Measurements from ENCODE around the gene SLC4A7.
"Not testable (repeated sequence)": the region's sequence is repeated elsewhere in the genome, so short reads cannot be mapped to it uniquely, and the experiment has no call there.

The SLC4A7 gene

DNA sequence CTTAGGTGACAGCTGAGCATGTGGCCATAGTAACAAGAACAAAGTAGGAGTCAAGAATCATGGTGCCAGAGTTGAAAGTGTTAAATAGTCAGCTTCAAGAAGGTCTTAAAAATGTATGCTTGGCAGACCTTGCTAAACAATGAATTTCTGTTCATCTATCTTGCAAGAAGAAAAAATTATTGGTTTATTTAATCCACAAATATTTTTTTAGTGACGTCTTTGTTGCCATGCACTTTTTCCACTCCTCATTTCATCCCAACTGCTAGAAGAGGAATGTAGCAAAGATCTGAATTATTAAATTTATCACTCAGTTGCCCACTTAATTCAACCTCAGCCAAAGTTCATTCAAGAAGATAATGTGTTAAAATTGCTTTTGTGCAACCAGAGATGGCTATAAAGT is 3.2 kb upstream of the SLC4A7 start:
- no peak for DNase-seq (ENCODE audit: low spot score)

DNA sequence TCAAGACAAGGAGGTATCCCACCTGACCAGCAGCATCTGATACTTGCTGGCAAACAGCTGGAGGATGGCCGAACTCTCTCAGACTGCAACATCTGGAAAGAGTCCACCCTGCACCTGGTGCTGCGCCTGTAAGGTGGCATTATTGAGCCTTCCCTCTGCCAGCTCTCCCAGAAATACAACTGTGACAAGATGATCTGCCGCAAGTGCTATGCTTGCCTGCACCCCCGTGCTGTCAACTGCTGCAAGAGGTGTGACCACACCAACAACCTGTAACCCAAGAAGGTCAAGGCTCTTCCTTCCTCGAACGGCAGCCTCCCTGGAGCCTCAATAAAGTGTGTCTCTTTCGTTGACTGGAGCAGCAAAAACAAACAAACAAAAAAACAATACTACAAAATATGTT is 2.2 kb upstream of the SLC4A7 start:
- no peak for DNase-seq (ENCODE audit: low spot score)

DNA sequence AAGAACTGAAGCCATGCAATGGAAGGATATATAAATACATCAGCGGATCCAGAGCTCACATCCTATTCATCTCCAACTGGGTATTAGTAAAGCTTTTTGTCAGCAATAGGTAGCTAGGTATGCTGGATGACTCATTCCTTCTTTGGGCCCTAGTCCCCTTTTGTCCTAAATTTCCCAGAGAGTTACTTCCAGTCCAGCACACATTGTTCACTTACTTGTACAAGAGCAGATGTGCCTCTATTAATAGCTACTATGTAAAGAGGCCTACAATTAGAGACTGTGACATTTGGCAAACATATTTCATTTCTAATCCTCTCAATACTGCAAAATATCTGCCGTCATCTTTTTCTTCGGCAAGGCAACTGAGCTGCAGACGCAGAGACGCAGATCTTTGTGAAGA is 1.7 kb upstream of the SLC4A7 start:
- DNase-seq (ENCODE audit: low spot score) = no peak

DNA sequence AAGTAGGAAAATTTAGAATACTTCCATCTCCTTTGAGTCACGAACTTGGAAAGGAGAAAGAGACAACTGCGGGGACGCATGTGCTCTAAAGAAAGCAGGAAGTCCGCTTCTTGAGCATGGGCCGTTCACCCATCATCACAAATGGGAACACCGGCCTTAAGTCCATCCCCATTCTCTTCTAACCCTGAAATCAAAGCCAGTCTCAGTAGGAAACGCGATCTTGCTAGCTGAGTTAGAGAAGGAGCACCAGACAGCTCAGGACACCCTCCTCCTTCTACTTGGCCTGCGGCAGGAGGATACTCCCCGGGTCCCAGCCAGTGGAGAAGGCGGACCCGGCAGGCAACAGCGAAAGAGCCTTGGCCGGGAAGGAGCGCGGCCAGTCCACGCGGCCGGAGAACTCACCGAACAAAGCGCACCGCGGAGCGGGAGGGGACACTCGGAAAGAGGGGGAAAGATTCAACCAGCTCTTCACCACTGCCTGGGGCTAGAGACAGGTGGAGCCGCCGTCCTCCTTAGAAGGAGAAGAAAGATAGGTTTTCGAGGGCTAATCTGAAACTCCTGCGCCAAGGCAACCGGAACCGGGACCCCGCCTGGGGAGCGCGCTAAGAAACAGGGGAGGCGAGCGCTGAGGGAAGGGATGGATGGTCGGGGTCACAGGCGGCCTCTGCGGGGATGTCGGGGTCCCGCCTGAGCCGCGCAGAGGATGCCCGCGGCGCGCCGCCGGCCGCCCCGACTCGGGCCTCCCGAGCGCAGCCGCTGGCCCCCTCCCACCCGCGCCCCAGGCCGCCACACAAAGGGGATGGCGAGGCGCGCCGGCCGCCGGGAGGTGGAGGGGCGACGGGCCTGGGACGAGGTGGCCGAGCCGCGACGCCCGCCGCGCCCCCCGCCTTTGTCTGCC is 818 bp downstream of the SLC4A7 start:
- DNase-seq (ENCODE audit: low spot score) = no peak

DNA sequence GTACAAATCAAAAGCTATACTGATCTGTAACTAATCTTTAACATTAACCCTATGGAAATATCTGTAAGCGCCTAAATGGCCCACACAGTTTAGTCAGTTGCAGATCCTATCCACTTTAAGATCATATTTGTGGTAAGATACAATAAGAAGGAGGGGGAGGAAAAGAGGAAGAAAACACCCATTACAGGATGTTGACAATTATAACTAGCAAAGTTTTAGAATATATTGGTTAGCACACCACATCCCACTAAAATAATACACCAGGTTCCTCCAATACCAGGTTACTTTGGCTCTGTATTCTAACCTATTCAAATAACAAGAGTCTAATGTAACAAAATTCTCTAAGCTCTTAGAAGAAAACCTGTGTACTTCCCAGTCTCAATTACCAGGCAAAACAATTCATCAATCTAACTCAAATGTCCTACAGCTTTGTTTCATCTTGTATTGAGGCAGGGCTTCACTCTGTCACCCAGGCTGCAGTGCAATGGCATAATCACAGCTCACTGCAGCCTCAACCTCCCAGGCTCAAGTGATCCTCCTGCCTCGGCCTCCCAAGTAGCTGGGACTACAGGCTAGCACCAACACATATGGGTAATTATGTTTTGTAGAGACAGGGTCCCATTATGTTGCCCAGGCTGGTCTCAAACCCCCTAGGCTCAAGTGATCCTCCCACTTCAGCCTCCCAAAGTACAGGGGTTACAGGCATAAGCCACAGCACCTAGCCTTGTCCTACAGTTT is 4.2 kb downstream of the SLC4A7 start:
- no peak for DNase-seq (ENCODE audit: low spot score)

DNA sequence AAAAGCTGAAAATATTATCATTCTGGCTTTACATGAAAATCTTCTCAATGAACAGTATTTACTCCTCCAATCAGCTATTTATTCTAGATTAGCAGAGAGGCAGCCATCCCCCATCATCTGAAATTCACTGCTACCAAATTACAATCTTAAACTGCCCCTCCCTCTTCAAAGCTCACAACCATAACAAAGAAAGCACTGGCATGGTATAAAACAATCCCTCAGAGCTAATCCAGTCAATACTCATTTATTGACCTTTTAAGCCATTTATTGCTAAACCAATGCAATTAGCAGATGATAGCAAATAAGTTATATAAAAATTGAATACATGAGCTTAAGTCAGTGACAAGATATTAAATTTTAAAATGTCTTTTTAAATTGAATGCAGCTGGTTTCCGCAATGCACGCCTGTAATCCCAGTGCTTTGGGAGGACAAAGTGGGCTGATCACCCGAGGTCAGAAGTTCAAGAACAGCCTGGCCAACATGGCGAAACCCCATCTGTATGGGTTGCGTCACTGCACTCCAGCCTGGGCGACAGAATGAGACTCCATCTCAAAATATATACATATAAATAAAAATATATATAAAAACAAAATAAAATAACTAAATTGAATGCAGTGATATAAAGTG is 12.1 kb downstream of the SLC4A7 start:
- DNase-seq (ENCODE audit: low spot score) = no peak

DNA sequence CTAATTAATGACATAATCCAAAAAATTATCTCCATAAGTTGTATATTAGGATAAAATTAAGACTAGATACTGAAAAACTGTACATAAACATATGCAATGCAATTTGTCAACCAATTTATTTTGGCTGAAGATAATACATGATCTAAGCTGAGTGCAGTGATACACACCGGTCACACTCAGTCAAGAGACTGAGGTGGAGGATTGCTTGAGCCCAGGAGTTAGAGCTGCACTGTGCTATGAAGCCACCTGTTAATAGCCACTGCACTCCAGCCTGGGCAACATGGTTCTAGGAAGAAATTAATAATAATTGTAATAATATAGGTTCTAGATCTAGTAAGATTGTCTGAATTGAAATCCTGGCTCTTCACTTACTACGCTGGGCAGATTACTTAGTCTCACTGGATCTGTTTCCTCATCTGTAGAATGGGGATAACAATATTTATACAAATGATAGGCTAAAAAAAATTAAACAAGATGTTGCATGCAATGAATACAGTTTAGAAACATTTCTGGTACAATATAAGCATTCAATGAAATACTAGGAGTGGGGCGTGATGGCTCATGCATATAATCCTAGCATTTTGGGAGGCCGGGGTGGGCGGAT is 15.8 kb downstream of the SLC4A7 start:
- no peak for DNase-seq (ENCODE audit: low spot score)

DNA sequence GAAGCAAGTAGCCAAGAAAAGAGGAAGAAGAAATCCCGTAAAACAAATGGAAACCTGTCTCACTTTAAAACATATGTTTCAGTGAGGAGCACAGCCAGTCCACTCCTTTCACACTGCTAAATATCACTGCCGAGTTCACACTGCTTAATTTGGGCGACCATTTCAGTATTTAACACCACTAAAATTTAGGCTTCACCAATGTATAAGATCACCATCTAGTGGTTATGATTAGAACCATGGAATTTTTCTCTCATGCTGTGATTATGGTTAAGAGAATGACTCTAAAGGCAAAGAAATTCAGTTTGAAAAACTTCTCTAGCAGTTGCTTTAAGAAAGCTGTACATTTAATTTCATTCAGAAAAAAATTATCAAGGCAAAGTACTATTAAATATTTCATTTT is 16.6 kb downstream of the SLC4A7 start:
- no peak for DNase-seq (ENCODE audit: low spot score)

DNA sequence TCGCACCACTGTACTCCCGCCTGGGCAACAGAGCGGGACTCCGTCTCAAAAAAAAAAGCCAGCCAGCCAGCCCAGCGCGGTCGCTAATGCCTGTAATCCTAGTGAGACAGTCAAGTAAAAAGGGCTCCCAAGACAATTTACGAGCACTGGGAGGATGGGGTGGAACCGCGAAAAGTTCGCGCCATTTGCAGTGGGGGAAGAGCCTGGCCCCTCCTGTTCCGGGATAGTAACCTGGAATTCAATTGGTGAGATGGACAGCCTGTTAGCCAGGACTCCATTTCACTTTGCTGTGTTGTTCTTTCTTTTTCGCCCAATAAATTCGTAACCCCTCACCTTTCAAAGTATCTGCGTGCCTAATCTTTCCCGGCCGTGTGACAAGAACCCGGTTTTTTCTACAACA is 19.5 kb downstream of the SLC4A7 start:
- no peak for DNase-seq (ENCODE audit: low spot score)

DNA sequence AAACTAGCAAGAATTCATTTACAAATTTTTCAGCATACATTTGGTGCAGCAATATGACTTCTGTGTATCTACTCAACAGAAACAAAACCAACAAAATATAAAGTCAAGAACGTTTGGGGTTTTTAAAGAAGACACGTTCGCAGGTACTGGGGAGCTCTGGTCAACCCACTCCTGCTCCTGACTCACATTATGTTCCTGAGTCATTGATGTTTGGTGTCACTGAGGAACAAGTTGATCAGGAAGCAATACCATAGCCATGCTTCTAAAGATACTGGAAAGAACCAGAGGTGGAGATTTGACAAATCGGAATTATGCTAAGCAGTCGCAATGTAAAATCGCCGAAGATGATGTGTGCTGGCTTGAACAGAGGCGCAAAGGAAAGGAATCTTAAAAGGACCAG is 22.0 kb downstream of the SLC4A7 start:
- no peak for DNase-seq (ENCODE audit: low spot score)

DNA sequence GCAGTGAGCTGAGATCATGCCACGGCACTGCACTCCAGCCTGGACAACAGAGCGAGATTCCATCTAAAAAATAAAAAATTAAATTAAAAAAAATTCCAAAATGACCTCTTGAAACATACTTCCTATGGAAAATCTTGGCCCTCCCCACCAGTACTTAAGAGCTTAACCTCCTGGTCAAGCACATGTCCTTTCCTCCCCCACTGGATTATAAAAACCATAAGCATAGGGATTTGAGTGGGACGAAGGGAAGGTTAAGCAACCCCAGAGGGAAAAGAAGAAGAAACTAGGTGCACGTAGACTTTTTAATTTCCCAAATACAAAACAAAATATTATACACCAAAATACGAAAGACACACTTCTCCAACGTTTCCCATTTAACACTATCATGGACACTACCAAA is 25.3 kb downstream of the SLC4A7 start:
- no peak for DNase-seq (ENCODE audit: low spot score)

DNA sequence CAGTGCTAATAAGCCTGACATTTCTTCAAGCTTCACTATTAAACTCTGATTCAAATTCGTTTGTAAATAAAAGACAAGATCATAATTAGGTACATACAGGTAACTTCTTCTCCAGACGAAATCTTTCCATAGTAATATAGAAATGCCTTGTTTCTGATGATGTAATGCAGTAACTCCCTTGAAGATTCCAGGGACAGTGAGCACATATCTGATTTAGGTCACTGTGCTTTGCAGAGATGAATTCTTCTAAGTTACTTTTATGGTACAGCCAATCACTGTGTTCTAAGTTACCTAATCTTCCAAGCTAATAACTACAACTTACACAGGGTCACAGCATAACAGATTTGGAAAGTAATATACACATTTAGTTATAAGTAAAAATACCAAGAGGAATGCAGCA is 27.6 kb downstream of the SLC4A7 start:
- DNase-seq (ENCODE audit: low spot score) = no peak

DNA sequence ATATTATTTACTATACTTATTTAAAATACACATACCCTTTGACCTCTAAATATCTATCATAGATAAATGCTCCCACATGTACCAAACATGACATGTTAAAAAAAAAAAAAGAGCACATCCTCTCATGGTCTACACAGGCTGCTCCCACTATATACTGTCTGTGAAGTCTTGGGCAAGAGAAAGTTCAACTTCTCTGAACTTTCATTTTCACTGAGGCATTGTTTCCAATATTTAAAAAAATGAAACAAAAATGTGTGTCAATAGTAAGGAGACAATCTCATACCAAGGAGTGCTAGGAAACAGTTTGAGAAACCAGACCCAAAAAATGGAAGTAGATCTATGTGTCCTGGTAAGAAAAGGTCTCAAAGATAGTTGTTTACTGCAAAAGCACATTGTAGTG is 29.3 kb downstream of the SLC4A7 start:
- no peak for DNase-seq (ENCODE audit: low spot score)

DNA sequence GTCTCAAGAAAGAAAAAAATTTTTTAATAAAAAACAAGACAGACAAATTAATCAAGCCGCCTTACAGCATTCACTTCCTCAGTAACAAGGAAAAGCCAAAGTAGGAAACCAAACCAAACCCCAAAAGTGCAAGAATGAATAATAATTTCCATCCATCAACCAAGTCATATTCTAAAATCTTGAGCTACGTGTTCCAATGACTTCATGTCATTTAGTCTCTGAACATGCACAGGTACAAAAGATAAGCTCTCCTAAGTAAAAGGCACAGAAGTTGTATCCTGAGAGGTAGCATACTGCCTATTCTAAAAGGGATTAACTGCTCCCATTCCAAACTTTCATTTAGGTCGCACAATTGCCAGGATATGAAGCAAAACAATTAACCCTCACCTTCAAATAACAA is 29.7 kb downstream of the SLC4A7 start:
- no peak for DNase-seq (ENCODE audit: low spot score)

DNA sequence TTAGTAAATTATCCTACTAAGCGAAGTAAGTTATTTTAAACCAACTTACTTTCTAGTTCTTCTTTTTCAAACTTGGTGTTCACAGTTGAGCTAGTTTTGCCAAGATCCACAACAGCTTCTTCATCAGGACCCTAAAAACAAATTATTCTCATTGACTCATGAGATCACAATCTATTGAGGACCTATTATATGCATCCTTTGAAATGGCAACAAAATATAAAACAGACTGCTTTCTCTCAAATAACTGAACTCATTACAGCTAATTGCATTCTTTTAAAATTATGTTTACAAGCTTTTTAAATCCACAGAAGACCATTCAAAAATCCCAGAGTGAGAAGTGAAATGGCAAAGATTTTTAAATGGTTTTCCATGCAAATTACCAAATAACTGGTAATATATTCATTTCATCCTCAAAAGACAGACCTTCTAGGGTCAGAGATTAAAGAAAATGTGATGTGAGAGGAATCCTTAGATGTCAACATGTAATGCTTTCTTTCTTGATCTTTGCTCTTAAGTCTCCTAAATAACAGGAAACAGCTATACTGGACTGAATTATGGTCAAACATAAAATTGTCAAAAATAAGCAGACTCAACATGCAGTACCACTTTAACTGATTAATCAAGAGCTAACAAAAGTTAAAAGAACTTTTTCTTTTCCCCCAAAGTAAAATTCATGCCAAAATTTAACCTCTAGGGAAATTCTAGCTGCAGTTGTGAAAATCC is 31.7 kb downstream of the SLC4A7 start:
- no peak for DNase-seq (ENCODE audit: low spot score)

DNA sequence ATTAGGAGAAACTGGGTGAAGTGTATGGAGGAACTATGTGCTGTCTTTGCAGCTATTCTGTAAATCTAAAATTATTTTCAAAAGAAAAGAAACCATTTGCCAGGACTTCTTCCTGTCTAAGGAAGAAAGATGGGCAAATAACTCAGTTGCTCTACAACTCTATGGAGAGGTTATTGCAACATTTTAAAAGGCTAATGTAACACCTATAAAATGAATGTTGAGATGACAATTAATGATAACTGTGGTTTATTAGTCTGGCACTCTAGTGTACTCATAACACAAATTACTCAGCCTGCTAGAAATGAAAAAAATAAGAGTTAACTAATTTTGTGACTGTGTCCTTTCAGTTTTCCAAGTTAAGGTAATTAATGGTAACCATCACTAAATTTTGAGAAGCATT is 32.3 kb downstream of the SLC4A7 start:
- no peak for DNase-seq (ENCODE audit: low spot score)

DNA sequence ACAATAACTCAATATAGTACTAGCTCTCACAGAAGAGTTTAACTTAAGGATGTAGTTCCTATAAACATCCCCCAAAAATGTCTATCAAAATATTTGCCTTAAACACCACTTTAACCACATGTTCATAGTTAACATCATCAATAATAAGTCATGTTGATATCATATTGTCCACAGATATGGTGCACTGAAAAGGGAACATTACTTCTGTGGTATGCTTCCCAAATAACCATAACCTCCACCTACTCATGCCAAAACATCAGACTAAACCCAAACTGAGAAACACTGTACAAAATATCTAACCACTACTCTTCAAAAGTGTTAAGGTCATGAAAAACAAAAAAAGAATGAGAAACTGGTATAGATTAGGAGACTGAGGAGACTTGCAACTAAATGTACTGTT is 32.9 kb downstream of the SLC4A7 start:
- no peak for DNase-seq (ENCODE audit: low spot score)

DNA sequence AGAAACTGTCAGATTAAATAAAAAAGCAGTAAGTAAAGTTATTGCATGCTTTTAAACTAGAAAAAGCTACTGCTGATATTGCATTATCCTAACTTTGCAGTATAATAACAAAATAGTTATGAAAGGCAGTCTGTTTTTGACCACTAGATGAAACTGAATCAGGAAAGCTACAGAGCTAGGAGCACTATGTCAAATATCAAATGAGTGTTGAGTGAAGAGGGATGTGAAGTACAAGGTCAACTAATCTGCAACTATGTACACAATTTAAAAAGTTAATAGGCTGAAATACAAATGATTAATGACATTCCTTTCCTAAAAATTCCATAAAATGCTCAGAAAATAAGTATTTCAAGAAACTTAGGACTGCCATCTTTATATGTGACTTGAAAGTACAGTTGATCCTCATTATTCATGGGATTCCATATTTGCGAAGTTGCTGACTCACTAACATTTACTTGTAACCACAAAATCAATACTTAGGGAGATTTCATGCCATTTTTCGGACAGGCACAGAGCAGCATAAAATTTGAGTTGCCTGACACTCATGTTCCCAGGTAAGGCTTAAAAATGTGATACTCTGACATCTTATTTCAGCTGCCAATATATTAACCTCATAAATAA is 34.5 kb downstream of the SLC4A7 start:
- no peak for DNase-seq (ENCODE audit: low spot score)

DNA sequence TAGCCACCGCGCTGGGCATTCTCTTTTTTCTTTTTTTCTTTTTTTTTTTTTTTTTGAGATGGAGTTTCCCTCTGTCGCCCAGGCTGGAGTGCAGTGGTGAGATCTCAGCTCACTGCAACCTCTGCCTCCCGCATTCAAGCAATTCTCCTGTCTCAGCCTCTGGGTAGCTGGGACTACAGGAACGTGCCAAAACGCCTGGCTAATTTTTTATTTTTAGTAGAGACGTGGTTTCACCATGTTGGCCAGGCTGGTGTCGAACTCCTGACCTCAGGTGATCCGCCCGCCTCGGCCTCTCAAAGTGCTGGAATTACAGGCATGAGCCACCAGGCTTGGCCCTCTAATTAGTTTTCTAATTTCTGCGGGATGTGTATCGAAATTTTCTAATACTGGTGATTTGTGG is 41.2 kb downstream of the SLC4A7 start:
- not testable (repeated sequence) for DNase-seq (ENCODE audit: low spot score)

DNA sequence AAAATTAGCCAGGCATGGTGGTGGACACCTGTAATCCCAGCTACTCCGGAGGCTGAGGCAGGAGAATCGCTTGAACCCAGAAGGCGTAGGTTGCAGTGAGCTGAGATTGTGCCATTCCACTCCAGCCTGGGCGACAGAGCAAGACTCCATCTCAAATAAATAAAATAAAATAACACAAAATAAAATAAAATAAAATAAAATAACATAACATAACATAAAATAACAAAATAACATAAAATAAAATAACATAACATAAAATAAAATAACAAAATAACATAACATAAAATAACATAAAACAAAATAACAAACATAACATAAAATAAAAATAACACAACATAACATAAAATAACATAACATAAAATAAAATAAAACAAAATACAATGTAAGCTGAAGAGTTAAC is 45.8 kb downstream of the SLC4A7 start:
- not testable (repeated sequence) for DNase-seq (ENCODE audit: low spot score)

DNA sequence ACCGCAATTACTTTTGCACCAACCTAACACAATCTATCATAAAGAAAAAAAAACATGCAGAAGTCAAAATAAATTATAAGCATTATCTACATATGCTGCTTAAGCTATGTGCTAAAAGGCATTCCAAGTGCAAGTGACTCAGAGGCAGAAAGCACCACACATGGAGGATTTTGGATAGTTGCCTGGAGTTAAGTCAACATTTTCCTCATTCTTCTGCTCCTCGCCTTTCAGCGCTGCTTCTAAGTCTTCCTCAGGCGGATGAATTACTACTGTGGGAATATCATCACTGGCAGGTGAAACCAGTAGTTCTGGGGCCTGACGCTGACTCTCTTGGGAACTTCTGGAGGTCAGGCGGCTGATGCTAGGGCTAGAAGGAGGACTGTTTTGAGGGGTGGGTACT is 53.1 kb downstream of the SLC4A7 start:
- no peak for DNase-seq (ENCODE audit: low spot score)

DNA sequence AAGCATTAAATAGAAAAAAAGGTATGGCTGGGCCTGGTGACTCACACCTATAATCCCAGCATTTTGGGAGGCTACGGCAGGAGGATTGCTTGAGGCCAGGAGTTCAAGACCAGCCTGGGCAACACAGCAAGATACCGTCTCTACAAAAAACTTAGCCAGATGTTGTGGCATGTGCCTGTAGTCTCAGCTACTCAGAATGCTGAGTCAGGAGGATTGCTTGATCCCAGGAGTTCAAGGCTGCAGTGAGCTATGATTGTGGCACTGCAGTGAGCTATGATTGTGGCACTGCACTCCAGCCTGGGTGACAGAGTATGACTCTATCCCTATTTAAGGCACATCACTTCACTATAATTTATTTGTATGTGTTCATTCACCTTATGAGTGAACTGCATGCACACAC is 54.3 kb downstream of the SLC4A7 start:
- no peak for DNase-seq (ENCODE audit: low spot score)
